PC-3 (cell line): ENCODE data around the gene CPLANE1. TPM values are rescaled to one million over a fixed set of nuclear protein-coding genes. Genes with fewer than 3 reads are reported as not detected.

Source experiments
- ATAC-seq: fragments of 200-7000 bp; cut with Tn5 transposase; 2 replicates; pipeline ENCODE4 v1.9.1; 2020; ENCODE audit warnings: mild to moderate bottlenecking, moderate library complexity
- BruUV-seq: library from RNA; stranded (reverse); fragments of 400-500 nt; replicated peaks from 2 replicates; lab custom pipeline; 2021; lab: Mats Ljungman, UMichigan
- CTCF ChIA-PET: fragments of 300-600 bp; sonication (Branson Sonifier 250); formaldehyde crosslinking; loops from one replicate; lab custom pipeline; 2022; ENCODE audit warnings: antibody characterized with exemption; lab: Charles Lee
- POLR2A ChIA-PET: fragments of 300-600 bp; sonication (Branson Sonifier 250); formaldehyde crosslinking; loops from one replicate; lab custom pipeline; 2022; ENCODE audit warnings: antibody characterized with exemption; ENCODE audit not compliant: unreplicated experiment; lab: Charles Lee
- DNase-seq: peaks from one replicate; pipeline ENCODE4 v3.0.0-alpha.2; 2015
- H2AFZ ChIP-seq: fragments of 300-600 bp; sonication (generic); 2 replicates; pipeline ENCODE4 v1.6.0; 2016; ENCODE audit warnings: antibody characterized with exemption, low read length
- H3F3A ChIP-seq: fragments of 300-600 bp; sonication (generic); one replicate; pipeline ENCODE4 v1.6.0; 2017; ENCODE audit warnings: antibody characterized with exemption, low read length, control low read depth, mild to moderate bottlenecking; ENCODE audit not compliant: unreplicated experiment
- H3K27ac ChIP-seq: fragments of 300-600 bp; sonication (generic); 2 replicates; pipeline ENCODE4 v1.5.1; 2016; ENCODE audit warnings: mild to moderate bottlenecking, low read length
- H3K27me3 ChIP-seq: fragments of 300-600 bp; sonication (generic); 2 replicates; pipeline ENCODE4 v1.6.1; 2016; ENCODE audit warnings: low read length, mixed read lengths
- H3K36me3 ChIP-seq: fragments of 300-600 bp; sonication (generic); 2 replicates; pipeline ENCODE4 v1.6.1; 2016; ENCODE audit warnings: low read depth, mixed run types, low read length, mixed read lengths
- H3K4me1 ChIP-seq: fragments of 300-600 bp; sonication (generic); 2 replicates; pipeline ENCODE4 v1.5.1; 2016; ENCODE audit warnings: low read length; ENCODE audit not compliant: insufficient read depth
- H3K4me2 ChIP-seq: fragments of 300-600 bp; sonication (generic); 2 replicates; pipeline ENCODE4 v1.6.0; 2016; ENCODE audit warnings: low read length
- H3K4me3 ChIP-seq: fragments of 300-600 bp; sonication (generic); 2 replicates; pipeline ENCODE4 v1.5.1; 2016; ENCODE audit warnings: mild to moderate bottlenecking, low read length, mixed read lengths
- H3K79me2 ChIP-seq: fragments of 300-600 bp; sonication (generic); 2 replicates; pipeline ENCODE4 v1.6.1; 2017; ENCODE audit warnings: low read length, mixed read lengths
- H3K9ac ChIP-seq: fragments of 300-600 bp; sonication (generic); 2 replicates; pipeline ENCODE4 v1.6.0; 2016; ENCODE audit warnings: mild to moderate bottlenecking, low read length
- H3K9me2 ChIP-seq: fragments of 300-600 bp; sonication (generic); replicated peaks from 2 replicates; pipeline ENCODE4 v1.6.1; 2016; ENCODE audit warnings: mixed run types, low read length, mixed read lengths
- H3K9me3 ChIP-seq: fragments of 300-600 bp; sonication (generic); 2 replicates; pipeline ENCODE4 v1.6.1; 2016; ENCODE audit warnings: low read length, mixed read lengths
- H4K20me1 ChIP-seq: fragments of 300-600 bp; sonication (generic); 2 replicates; pipeline ENCODE4 v1.6.1; 2016; ENCODE audit warnings: low read length, mixed read lengths
- EZH2 ChIP-seq: fragments of 300-600 bp; sonication (generic); IDR thresholded peaks from one replicate; pipeline ENCODE4 v1.6.1; 2017; ENCODE audit warnings: antibody characterized with exemption, mild to moderate bottlenecking, low read length; ENCODE audit not compliant: unreplicated experiment
- EZH2phosphoT487 ChIP-seq: fragments of 300-600 bp; sonication (generic); IDR thresholded peaks from 2 replicates; pipeline ENCODE4 v1.6.1; 2018; ENCODE audit warnings: mild to moderate bottlenecking, antibody characterized with exemption, low read length, borderline replicate concordance
- intact Hi-C: fragments of 100-400 bp; cut with micrococcal nuclease; formaldehyde crosslinking; loops from 2 replicates; pipeline ENCODE4 v1.9.0; 2023
- total RNA-seq: library from RNA; depleted of rRNA; stranded (reverse); fragments of >200 nt; gene quantifications from 2 replicates; pipeline ENCODE4 v1.2.3, GENCODE V29; 2014
- TF ChIP-seq, protein P1 (sequence below): fragments of 300-600 bp; sonication (generic); conservative IDR thresholded peaks from 2 replicates; pipeline ENCODE4 v1.5.1; 2017; ENCODE audit warnings: antibody characterized with exemption, low read depth, mild to moderate bottlenecking, low read length

The CPLANE1 gene
- total RNA-seq, 1 experiment from 2014 or later, result 10.1 TPM

DNA sequence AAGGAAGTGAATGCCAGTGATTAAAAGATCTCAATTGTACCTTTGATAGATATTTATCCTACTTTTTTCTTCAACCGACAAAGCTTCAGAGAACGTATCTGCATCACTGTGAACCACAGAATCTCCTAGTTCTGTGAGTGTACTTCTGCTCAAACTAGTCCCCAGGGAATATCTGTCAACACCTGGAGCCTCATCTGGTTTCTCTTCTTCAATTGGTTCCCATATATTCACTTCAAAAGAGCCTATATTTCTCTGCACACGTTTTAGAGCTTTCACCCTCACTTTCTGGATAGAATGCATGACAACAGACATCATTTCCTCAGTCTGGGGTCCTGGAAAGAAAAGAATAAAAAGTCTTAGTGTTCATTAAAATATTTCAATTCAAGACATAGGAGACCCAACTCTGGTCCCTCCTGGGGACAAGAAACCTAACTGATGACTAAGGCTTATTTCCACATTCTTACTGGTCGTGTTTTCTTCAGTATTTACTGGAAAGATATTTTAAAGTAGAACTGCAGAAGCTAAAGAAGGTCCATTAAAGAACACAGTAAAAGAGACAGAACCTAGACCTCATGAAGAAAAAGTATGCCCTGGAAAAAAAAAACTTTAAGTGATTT, 64.3 kb downstream of the CPLANE1 start:
- no TSS peak for BruUV-seq

DNA sequence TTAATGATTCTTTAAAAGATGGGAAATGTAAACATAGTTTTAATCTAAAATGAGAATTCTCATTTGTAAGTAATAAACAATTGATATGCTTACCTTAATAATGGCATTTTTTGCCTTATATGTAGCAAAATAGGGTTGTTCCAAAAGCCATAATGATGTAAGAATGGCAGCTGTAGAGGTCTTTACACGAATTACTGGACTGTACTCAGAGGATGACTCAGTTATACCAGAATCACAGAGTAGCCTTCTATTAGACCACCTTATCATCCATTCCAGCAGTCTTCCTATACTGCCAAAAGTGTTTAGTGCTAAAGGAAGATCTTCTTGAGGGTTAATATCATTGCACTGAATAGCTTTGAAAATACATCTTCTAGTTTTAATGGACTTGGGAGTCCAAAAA, 66.5 kb downstream of the CPLANE1 start:
- ChIA-PET CTCF (no interaction called here), POLR2A (no interaction called here)
- Histone ChIP-seq H3K9ac (no peak overlapping the region), H3K9me3 (no peaks in the 10 kb centered on the region), H3K79me2 (no peaks in the 10 kb centered on the region), H3K4me1 (no peaks in the 10 kb centered on the region), H3K27ac (no peak overlapping the region), H3K4me2 (no peak overlapping the region), H3K27me3 (no peaks in the 10 kb centered on the region), H3K4me3 (no peak overlapping the region), H2AFZ (no peak overlapping the region), H3K9me2 (no peaks in the 10 kb centered on the region), H3K36me3 (peaks cover 15% of the 10 kb centered on the region), H3F3A (no peaks in the 10 kb centered on the region), H4K20me1 (no peaks in the 10 kb centered on the region)
- intact Hi-C loops, result no loop called here
- TF ChIP-seq, protein P1, sequence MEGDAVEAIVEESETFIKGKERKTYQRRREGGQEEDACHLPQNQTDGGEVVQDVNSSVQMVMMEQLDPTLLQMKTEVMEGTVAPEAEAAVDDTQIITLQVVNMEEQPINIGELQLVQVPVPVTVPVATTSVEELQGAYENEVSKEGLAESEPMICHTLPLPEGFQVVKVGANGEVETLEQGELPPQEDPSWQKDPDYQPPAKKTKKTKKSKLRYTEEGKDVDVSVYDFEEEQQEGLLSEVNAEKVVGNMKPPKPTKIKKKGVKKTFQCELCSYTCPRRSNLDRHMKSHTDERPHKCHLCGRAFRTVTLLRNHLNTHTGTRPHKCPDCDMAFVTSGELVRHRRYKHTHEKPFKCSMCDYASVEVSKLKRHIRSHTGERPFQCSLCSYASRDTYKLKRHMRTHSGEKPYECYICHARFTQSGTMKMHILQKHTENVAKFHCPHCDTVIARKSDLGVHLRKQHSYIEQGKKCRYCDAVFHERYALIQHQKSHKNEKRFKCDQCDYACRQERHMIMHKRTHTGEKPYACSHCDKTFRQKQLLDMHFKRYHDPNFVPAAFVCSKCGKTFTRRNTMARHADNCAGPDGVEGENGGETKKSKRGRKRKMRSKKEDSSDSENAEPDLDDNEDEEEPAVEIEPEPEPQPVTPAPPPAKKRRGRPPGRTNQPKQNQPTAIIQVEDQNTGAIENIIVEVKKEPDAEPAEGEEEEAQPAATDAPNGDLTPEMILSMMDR, result no peak
- TF ChIP-seq EZH2phosphoT487 (no peak), EZH2 (no peak)
- BruUV-seq, result no TSS peak
- ATAC-seq (no peak), DNase-seq (no peak)

More for the DNA sequence above, 64.3 kb downstream of the CPLANE1 start:
- Histone ChIP-seq H3F3A (no peaks in the 10 kb centered on the region), H3K27me3 (no peaks in the 10 kb centered on the region), H2AFZ (no peak overlapping the region), H3K4me3 (no peak overlapping the region), H3K9ac (no peak overlapping the region), H4K20me1 (no peaks in the 10 kb centered on the region), H3K4me1 (no peaks in the 10 kb centered on the region), H3K36me3 (peaks cover 16% of the 10 kb centered on the region), H3K79me2 (no peaks in the 10 kb centered on the region), H3K4me2 (no peak overlapping the region), H3K9me3 (no peaks in the 10 kb centered on the region), H3K27ac (no peak overlapping the region), H3K9me2 (no peaks in the 10 kb centered on the region)
- ChIA-PET CTCF (no interaction called here), POLR2A (no interaction called here)
- no peak for ATAC-seq
- DNase-seq, result no peak
- TF ChIP-seq, protein P1, result no peak
- no peak for TF ChIP-seq EZH2phosphoT487
- TF ChIP-seq EZH2, result no peak
- intact Hi-C loops, result no loop called here

DNA sequence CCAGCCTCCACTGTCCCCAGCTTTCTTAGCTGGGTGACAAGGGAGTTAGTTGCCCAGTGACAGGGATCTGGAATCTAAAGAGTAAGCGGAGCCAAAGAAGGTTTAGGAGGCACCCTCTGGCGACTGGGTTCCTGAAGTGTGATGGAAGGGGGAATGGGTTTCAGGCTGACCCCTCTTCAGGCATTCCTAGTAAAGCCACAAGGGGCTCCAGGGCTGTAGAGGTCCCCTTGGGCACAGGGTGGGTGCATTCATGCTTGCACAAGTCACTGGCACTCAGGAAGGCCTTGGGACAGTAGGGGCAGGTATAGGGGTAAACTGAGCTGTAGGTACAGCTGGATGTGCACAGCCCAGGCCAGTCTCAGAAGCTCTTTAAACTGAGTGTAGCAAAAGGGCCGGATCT, 74.2 kb downstream of the CPLANE1 start:
- no TSS peak for BruUV-seq
- DNase-seq (no peak), ATAC-seq (no peak)
- Histone ChIP-seq H3K27ac (no peak overlapping the region), H2AFZ (no peak overlapping the region), H3K9me2 (no peaks in the 10 kb centered on the region), H3F3A (no peaks in the 10 kb centered on the region), H3K9me3 (no peaks in the 10 kb centered on the region), H3K4me3 (no peak overlapping the region), H3K9ac (no peak overlapping the region), H3K4me2 (no peak overlapping the region), H3K4me1 (no peaks in the 10 kb centered on the region), H3K36me3 (peaks cover 8% of the 10 kb centered on the region; the same call in 1 of the 2 replicates), H3K79me2 (no peaks in the 10 kb centered on the region), H4K20me1 (no peaks in the 10 kb centered on the region), H3K27me3 (no peaks in the 10 kb centered on the region)
- intact Hi-C loops, result no loop called here
- CTCF ChIA-PET, result no interaction called here
- TF ChIP-seq EZH2 (no peak), EZH2phosphoT487 (no peak)
- TF ChIP-seq, protein P1, result no peak
- POLR2A ChIA-PET, result no interaction called here
